ENCODE data around the gene ADGB. TPM values are rescaled to one million over a fixed set of nuclear protein-coding genes. Genes with fewer than 3 reads are reported as not detected.
A peak's percentile ranks its signal among the peaks of the same experiment; 100 is the strongest.

The ADGB gene
- total and polyA plus RNA-seq, 2 of the 13 experiments (the other 11 are each of a cell fraction or from before 2014, with no cell fraction given), result not detected

DNA sequence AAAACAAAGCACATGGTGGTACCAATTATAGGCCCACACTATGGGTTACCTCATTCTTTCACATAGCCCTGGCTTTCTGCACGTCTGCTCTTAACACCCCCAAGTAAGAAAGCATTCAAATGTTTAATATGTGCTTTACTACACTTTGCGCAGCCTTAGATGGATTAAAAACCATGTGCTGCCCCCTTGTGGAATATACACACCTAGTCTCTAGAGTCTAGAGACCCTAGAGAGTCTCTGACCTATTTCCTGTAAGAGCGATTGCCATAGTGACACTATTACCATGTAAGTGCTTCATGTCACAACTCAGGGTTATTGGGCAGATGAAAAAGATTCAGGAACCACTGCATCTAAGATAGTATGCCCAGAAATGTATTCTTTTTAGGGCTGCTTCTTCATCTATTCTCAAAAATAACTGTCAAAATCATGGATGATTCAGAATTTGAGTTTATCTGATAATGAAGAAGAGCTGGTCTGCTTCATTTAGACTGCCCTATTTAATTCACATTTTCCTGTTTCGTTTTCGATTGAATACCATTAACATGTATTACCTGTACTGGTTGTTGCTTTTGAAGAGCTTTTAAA lies 186.3 kb downstream of the ADGB start:
- DNase-seq (ENCODE audit: low spot score), result peak; percentile 36

More for the DNA sequence above, 186.3 kb downstream of the ADGB start:
- TF ChIP-seq GATAD1 (CRISPR knock-in tag; IDR thresholded peaks at IDR 0.05) (no peak), JARID2 (CRISPR knock-in tag; IDR thresholded peaks at IDR 0.05; ENCODE audit: insufficient replicate concordance) (no peak), SMC3 (IDR thresholded peaks at IDR 0.05; ENCODE audit: low read length) (peak; percentile 21; the same call in 1 of the 2 replicates), CCAR2 (optimal IDR thresholded peaks at IDR 0.05; ENCODE audit: low read depth, low read length) (no peak), STAG1 (CRISPR knock-in tag; IDR thresholded peaks at IDR 0.05) (peak; percentile 37), ZFY (CRISPR knock-in tag; IDR thresholded peaks at IDR 0.05) (no peak)
- TF ChIP-seq, protein P1, sequence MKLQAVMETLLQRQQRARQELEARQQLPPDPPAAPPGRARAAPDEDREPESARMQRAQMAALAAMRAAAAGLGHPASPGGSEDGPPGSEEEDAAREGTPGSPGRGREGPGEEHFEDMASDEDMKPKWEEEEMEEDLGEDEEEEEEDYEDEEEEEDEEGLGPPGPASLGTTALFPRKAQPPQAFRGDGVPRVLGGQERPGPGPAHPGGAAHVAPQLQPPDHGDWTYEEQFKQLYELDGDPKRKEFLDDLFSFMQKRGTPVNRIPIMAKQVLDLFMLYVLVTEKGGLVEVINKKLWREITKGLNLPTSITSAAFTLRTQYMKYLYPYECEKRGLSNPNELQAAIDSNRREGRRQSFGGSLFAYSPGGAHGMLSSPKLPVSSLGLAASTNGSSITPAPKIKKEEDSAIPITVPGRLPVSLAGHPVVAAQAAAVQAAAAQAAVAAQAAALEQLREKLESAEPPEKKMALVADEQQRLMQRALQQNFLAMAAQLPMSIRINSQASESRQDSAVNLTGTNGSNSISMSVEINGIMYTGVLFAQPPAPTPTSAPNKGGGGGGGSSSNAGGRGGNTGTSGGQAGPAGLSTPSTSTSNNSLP (IDR thresholded peaks at IDR 0.05; ENCODE audit: low read depth, low read length), result 0 out of 2 replicates have a peak, but pooled peaks have one; percentile 23
- TF ChIP-seq, protein P2, sequence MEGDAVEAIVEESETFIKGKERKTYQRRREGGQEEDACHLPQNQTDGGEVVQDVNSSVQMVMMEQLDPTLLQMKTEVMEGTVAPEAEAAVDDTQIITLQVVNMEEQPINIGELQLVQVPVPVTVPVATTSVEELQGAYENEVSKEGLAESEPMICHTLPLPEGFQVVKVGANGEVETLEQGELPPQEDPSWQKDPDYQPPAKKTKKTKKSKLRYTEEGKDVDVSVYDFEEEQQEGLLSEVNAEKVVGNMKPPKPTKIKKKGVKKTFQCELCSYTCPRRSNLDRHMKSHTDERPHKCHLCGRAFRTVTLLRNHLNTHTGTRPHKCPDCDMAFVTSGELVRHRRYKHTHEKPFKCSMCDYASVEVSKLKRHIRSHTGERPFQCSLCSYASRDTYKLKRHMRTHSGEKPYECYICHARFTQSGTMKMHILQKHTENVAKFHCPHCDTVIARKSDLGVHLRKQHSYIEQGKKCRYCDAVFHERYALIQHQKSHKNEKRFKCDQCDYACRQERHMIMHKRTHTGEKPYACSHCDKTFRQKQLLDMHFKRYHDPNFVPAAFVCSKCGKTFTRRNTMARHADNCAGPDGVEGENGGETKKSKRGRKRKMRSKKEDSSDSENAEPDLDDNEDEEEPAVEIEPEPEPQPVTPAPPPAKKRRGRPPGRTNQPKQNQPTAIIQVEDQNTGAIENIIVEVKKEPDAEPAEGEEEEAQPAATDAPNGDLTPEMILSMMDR (CRISPR knock-in tag; IDR thresholded peaks at IDR 0.05), result peak; percentile 58
- TF ChIP-seq, protein P3, sequence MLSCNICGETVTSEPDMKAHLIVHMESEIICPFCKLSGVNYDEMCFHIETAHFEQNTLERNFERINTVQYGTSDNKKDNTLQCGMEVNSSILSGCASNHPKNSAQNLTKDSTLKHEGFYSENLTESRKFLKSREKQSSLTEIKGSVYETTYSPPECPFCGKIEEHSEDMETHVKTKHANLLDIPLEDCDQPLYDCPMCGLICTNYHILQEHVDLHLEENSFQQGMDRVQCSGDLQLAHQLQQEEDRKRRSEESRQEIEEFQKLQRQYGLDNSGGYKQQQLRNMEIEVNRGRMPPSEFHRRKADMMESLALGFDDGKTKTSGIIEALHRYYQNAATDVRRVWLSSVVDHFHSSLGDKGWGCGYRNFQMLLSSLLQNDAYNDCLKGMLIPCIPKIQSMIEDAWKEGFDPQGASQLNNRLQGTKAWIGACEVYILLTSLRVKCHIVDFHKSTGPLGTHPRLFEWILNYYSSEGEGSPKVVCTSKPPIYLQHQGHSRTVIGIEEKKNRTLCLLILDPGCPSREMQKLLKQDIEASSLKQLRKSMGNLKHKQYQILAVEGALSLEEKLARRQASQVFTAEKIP (CRISPR knock-in tag; IDR thresholded peaks at IDR 0.05; ENCODE audit: borderline replicate concordance), result no peak
- Histone ChIP-seq H3K4me3 (replicated peaks in 1 of 3; ENCODE audit: insufficient read depth in 1 of 3, low read depth in 2 of 3, low read length in 3 of 3) (no peak overlapping the region), H3K27ac (ENCODE audit: extremely low read length, insufficient read depth, low read length) (no peak overlapping the region), H4K20me1 (ENCODE audit: insufficient read depth, low read length) (no peaks in the 10 kb centered on the region), H3K4me1 (ENCODE audit: insufficient read depth, low read length) (no peaks in the 10 kb centered on the region), H3K9ac (ENCODE audit: insufficient read depth, low read depth, low read length) (no peak overlapping the region), H3K4me2 (ENCODE audit: low read depth, low read length) (no peak overlapping the region), H3K36me3 (replicated peaks in 1 of 2; ENCODE audit: control insufficient read depth in 1 of 2, insufficient read depth in 2 of 2, low read length in 2 of 2) (no peaks in the 10 kb centered on the region), H3K79me2 (ENCODE audit: insufficient read depth, low read length) (no peaks in the 10 kb centered on the region), H2AFZ (ENCODE audit: low read length) (no peak overlapping the region), H3K9me3 (ENCODE audit: low read length) (no peaks in the 10 kb centered on the region), H3K27me3 (ENCODE audit: control insufficient read depth in 1 of 2, insufficient read depth in 2 of 2, low read length in 2 of 2) (no peaks in the 10 kb centered on the region)
- in situ Hi-C loops (cut with HindIII; ENCODE audit: extremely low pct_ligation_motif_present, low pct_unique_long_range_greater_than_20kb) (no loop called here), intact Hi-C loops (cut with micrococcal nuclease; ENCODE audit: unreplicated experiment) (no loop called here)
- ChIA-PET CTCF (ENCODE audit: low intra/inter-chr PET ratio, low total read pairs) (no interaction called here), POLR2A (no interaction called here)
- BruUV-seq (replicated peaks), result no TSS peak
- ATAC-seq (peak; percentile 98), FAIRE-seq (no peak)
- WGBS (ENCODE audit: low lambda C conversion rate), result 16% methylated on average over 5 of the region's 5 CpGs

All from HepG2 (cell line).